Endodermal cell (in vitro differentiated cells): ENCODE measurements around the gene NRARP. TPM values are rescaled to one million over a fixed set of nuclear protein-coding genes. Genes with fewer than 3 reads are reported as not detected.

Source experiments
- DNase-seq: peaks from one replicate; pipeline ENCODE4 v3.0.0-alpha.2; 2017
- H3K27ac ChIP-seq: 2 replicates; pipeline ENCODE4 v1.5.1; 2013; ENCODE audit warnings: mild to moderate bottlenecking, low read depth, low read length, moderate library complexity
- H3K27me3 ChIP-seq: 2 replicates; pipeline ENCODE4 v1.6.1; 2013; ENCODE audit warnings: mild to moderate bottlenecking, low read length, moderate library complexity; ENCODE audit not compliant: insufficient read depth, control insufficient read depth, poor library complexity, severe bottlenecking
- H3K36me3 ChIP-seq: 2 replicates; pipeline ENCODE4 v1.7.0; 2013; ENCODE audit warnings: mild to moderate bottlenecking, low read length, moderate library complexity; ENCODE audit not compliant: control insufficient read depth, insufficient read depth
- H3K4me1 ChIP-seq: one replicate; pipeline ENCODE4 v1.7.0; 2013; ENCODE audit warnings: low read length; ENCODE audit not compliant: control insufficient read depth, insufficient read depth
- H3K4me3 ChIP-seq: 2 replicates; pipeline ENCODE4 v1.5.1; 2013; ENCODE audit warnings: mild to moderate bottlenecking, low read length, moderate library complexity
- H3K9ac ChIP-seq: 2 replicates; pipeline ENCODE4 v1.6.1; 2013; ENCODE audit warnings: mild to moderate bottlenecking, low read length, moderate library complexity; ENCODE audit not compliant: poor library complexity, severe bottlenecking; ENCODE audit errors: extremely low read depth
- H3K9me3 ChIP-seq: 2 replicates; pipeline ENCODE4 v1.6.1; 2013; ENCODE audit warnings: mild to moderate bottlenecking, low read length, moderate library complexity; ENCODE audit not compliant: control insufficient read depth
- H3K27ac Mint-ChIP-seq: 2 replicates; pipeline ENCODE4 v1.8.0; 2020; ENCODE audit warnings: mixed read lengths
- H3K27me3 Mint-ChIP-seq: 2 replicates; pipeline ENCODE4 v1.8.0; 2021; ENCODE audit warnings: mild to moderate bottlenecking, mixed read lengths; ENCODE audit not compliant: insufficient read depth
- H3K36me3 Mint-ChIP-seq: 2 replicates; pipeline ENCODE4 v1.8.0; 2020; ENCODE audit warnings: low read depth, mixed read lengths
- H3K4me1 Mint-ChIP-seq: 2 replicates; pipeline ENCODE4 v1.8.0; 2020; ENCODE audit warnings: mixed read lengths
- H3K4me3 Mint-ChIP-seq: 2 replicates; pipeline ENCODE4 v1.8.0; 2020; ENCODE audit warnings: mild to moderate bottlenecking, moderate library complexity, mixed read lengths
- H3K9me3 Mint-ChIP-seq: 2 replicates; pipeline ENCODE4 v1.8.0; 2020; ENCODE audit warnings: mild to moderate bottlenecking, mixed read lengths
- CTCF ChIP-seq: fragments of 200-600 bp; sonication (generic); conservative IDR thresholded peaks from 2 replicates; pipeline ENCODE4 v1.5.0; 2021; ENCODE audit warnings: antibody characterized with exemption, mild to moderate bottlenecking
- WGBS, 2 experiments: methylation state at CpG; one replicate each; pipeline versions ENCODE4 v1.1.5 to v1.1.7; 2013; ENCODE audit warnings: missing lambda C conversion rate in 2 of 2, mixed read lengths in 1 of 2; ENCODE audit not compliant: insufficient coverage in 1 of 2, insufficient read length in 1 of 2; 5-methylcytosine and 5-hydroxymethylcytosine counted together
- long read RNA-seq, 4 experiments: library from polyadenylated mRNA in 2 of 4; library from RNA in 1 of 4; library from capped mRNA in 1 of 4; stranded (forward) in 3 of 4; unstranded in 1 of 4; transcript quantifications; one replicate each; pipeline ENCODE4 v2.0.0, GENCODE V29; 2020 to 2021; ENCODE audit warnings: inconsistent platforms in 1 of 4
- polyA plus RNA-seq, 2 experiments: library from polyadenylated mRNA; stranded (reverse); fragments of 50-300 nt; gene quantifications; one replicate each; pipeline ENCODE4 v1.2.3, GENCODE V29; 2013
- total RNA-seq, 2 donors: library from RNA; stranded (reverse); fragmentation: NEBNext Ultra II Directional in 1 of 2; extraction: Animal tissue kit (Norgen Biotek cat#: 25700) in 1 of 2; gene quantifications; 2 replicates in 1 of 2; 3 replicates in 1 of 2; pipeline ENCODE4 v1.2.1, GENCODE V29; 2021

The NRARP gene
- 10 to 100 TPM; 12.1 to 12.9 TPM for total RNA-seq
- polyA plus RNA-seq (2013, experiment 1 of 2), result 59.0 TPM
- 52.6 TPM for polyA plus RNA-seq (2013, experiment 2 of 2)
- long read RNA-seq, experiment 1, partial matches to known transcripts, result 0 of 3 reads
- long read RNA-seq, experiment 1, other reads (novel, unspliced or antisense), result 0 of 3 reads
- long read RNA-seq, experiment 2, transcript NRARP-201 (1 exons, 1,770 nt), result major isoform, 49 of 49 reads
- long read RNA-seq, experiment 2, partial matches to known transcripts, result 0 of 49 reads
- long read RNA-seq, experiment 2, other reads (novel, unspliced or antisense), result 0 of 49 reads
- long read RNA-seq, experiment 3, result 0 reads
- long read RNA-seq, experiment 4, result 0 reads

- H3K36me3 ChIP-seq, result no peaks in the 10 kb centered on the region
- peaks cover 3% of the 10 kb centered on the region for H3K4me1 ChIP-seq
- no peaks in the 10 kb centered on the region for H3K9me3 Mint-ChIP-seq
- H3K27ac ChIP-seq, result peak within 1 kb of the TSS; percentile 98
- H3K27ac Mint-ChIP-seq, result peak within 1 kb of the TSS; percentile 83
- peak within 1 kb of the TSS; percentile 71 for H3K4me3 Mint-ChIP-seq
- H3K27me3 ChIP-seq, result peaks cover 48% of the 10 kb centered on the region
- H3K9ac ChIP-seq, result peak within 1 kb of the TSS; percentile 66
- TF ChIP-seq CTCF, result no peak
- H3K9me3 ChIP-seq, result no peaks in the 10 kb centered on the region
- DNase-seq, result peak; percentile 94
- peak within 1 kb of the TSS; percentile 90 for H3K4me3 ChIP-seq
- peaks cover 31% of the 10 kb centered on the region for H3K27me3 Mint-ChIP-seq
- peaks cover 25% of the 10 kb centered on the region for H3K4me1 Mint-ChIP-seq
- H3K36me3 Mint-ChIP-seq, result no peaks in the 10 kb centered on the region
- 0% methylated on average over 18 to 60 of the region's 60 CpGs for WGBS, 2 experiments
These were observed at the start of gene NRARP for GRCh38 chr9:137302118-137302448. Gene NRARP (minus strand): TSS chr9:137302271. CDS start chr9:137301928, 343 bp downstream.

- 86 to 87% methylated on average over 16 to 30 of the region's 30 CpGs for WGBS, 2 experiments
- no peaks in the 10 kb centered on the region for H3K36me3 ChIP-seq
- H3K4me3 Mint-ChIP-seq, result no peak overlapping the region
- H3K27me3 ChIP-seq, result no peaks in the 10 kb centered on the region
- DNase-seq, result no peak
- no peak overlapping the region for H3K9ac ChIP-seq
- H3K9me3 Mint-ChIP-seq, result peaks cover 23% of the 10 kb centered on the region
- H3K27ac ChIP-seq, result no peak overlapping the region
- H3K4me1 Mint-ChIP-seq, result no peaks in the 10 kb centered on the region
- peaks cover 5% of the 10 kb centered on the region for H3K27me3 Mint-ChIP-seq
- peaks cover 3% of the 10 kb centered on the region for H3K36me3 Mint-ChIP-seq
- H3K9me3 ChIP-seq, result peaks cover 20% of the 10 kb centered on the region
- H3K27ac Mint-ChIP-seq, result no peak overlapping the region
- no peak for TF ChIP-seq CTCF
- no peak overlapping the region for H3K4me3 ChIP-seq
- H3K4me1 ChIP-seq, result no peaks in the 10 kb centered on the region
These were observed 48.9 kb upstream of the NRARP start for GRCh38 chr9:137350696-137351584.

GRCh38 chr9:137349471-137350033 lies 47.5 kb upstream of the NRARP start:
- Mint-ChIP-seq H3K27ac (no peak overlapping the region), H3K9me3 (peaks cover 36% of the 10 kb centered on the region), H3K36me3 (peaks cover 3% of the 10 kb centered on the region), H3K4me3 (no peak overlapping the region), H3K4me1 (no peaks in the 10 kb centered on the region), H3K27me3 (peaks cover 7% of the 10 kb centered on the region)
- no peak for TF ChIP-seq CTCF
- Histone ChIP-seq H3K27me3 (no peaks in the 10 kb centered on the region), H3K27ac (no peak overlapping the region), H3K9me3 (peaks cover 16% of the 10 kb centered on the region), H3K9ac (no peak overlapping the region), H3K4me1 (no peaks in the 10 kb centered on the region), H3K4me3 (no peak overlapping the region), H3K36me3 (no peaks in the 10 kb centered on the region)
- WGBS, 2 experiments, result 90 to 91% methylated on average over 15 to 27 of the region's 27 CpGs
- no peak for DNase-seq
